22Rv1 (cell line): ENCODE data around the gene COX15.

Experiments
- CTCF ChIP-seq: fragments of 450-650 bp; IDR thresholded peaks from 2 replicates; pipeline ENCODE4 v1.5.1; 2017; ENCODE audit warnings: mild to moderate bottlenecking
- ZFX ChIP-seq: fragments of 450-650 bp; IDR thresholded peaks from 2 replicates; pipeline ENCODE4 v1.6.1; 2017; ENCODE audit warnings: antibody characterized with exemption, borderline replicate concordance

- TF ChIP-seq CTCF (no peak), ZFX (no peak)
Observed at GRCh38 chr10:99740933-99741559, 9.1 kb upstream of the COX15 start.
